SK-N-SH (cell line): Measurements from ENCODE around the gene RARS2. TPM values are rescaled to one million over a fixed set of nuclear protein-coding genes. Genes with fewer than 3 reads are reported as not detected.

Experiments
- CTCF ChIA-PET: fragments of 300-600, 350-600 bp; formaldehyde crosslinking; extraction: SDS; loops from one replicate; lab custom pipeline; 2021; lab: Yijun Ruan, JAX
- POLR2A ChIA-PET: fragments of 350-600 bp; sonication (Branson Sonifier 250); formaldehyde crosslinking; extraction: SDS; loops from one replicate; lab custom pipeline; 2020; ENCODE audit warnings: antibody characterized with exemption, inconsistent platforms; lab: Yijun Ruan, JAX
- DNase-seq: peaks from one replicate; pipeline ENCODE4 v3.0.0; 2012
- H2AFZ ChIP-seq: fragments of 200-600 bp; sonication (generic); 2 replicates; pipeline ENCODE4 v1.8.1; 2016; ENCODE audit warnings: antibody characterized with exemption, mild to moderate bottlenecking, low read depth
- H3F3A ChIP-seq: fragments of 200-600 bp; sonication (generic); replicated peaks from 2 replicates; pipeline ENCODE3; 2016; ENCODE audit warnings: antibody characterized with exemption, mild to moderate bottlenecking; ENCODE audit not compliant: insufficient read depth
- H3K27ac ChIP-seq, 2 experiments: fragments of 200-500 bp in 1 of 2; fragments of 200-600 bp in 1 of 2; sonication (Bioruptor generic) in 1 of 2; sonication (generic), shearing (Covaris generic) in 1 of 2; 2 replicates each; pipeline versions ENCODE4 v1.5.1 to v1.6.1; 2014 to 2016; ENCODE audit warnings: low read depth in 2 of 2, inconsistent platforms in 1 of 2, low read length in 1 of 2, mild to moderate bottlenecking in 1 of 2, mixed read lengths in 1 of 2
- H3K27me3 ChIP-seq: fragments of 200-600 bp; sonication (generic), shearing (Covaris generic); 2 replicates; pipeline ENCODE4 v1.6.1; 2016; ENCODE audit warnings: mixed run types; ENCODE audit not compliant: insufficient read depth
- H3K36me3 ChIP-seq, 2 experiments: fragments of 200-500 bp in 1 of 2; fragments of 200-600 bp in 1 of 2; sonication (Bioruptor generic) in 1 of 2; sonication (generic) in 1 of 2; replicated peaks in 1 of 2; 2 replicates each; pipeline versions ENCODE3 to v1.5.1; 2014 to 2016; ENCODE audit warnings: low read length in 1 of 2, mild to moderate bottlenecking in 1 of 2; ENCODE audit not compliant: insufficient read depth in 2 of 2, control insufficient read depth in 1 of 2
- H3K4me1 ChIP-seq, 2 experiments: fragments of 200-500 bp in 1 of 2; fragments of 200-600 bp in 1 of 2; sonication (Bioruptor generic) in 1 of 2; sonication (generic), shearing (Covaris generic) in 1 of 2; 2 replicates each; pipeline versions ENCODE4 v1.5.1 to v1.6.1; 2014 to 2016; ENCODE audit warnings: low read depth in 1 of 2, low read length in 1 of 2, mixed run types in 1 of 2; ENCODE audit not compliant: insufficient read depth in 2 of 2, control insufficient read depth in 1 of 2
- H3K4me2 ChIP-seq: fragments of 200-600 bp; sonication (generic), shearing (Covaris generic); 2 replicates; pipeline ENCODE4 v1.6.1; 2017; ENCODE audit warnings: mixed run types
- H3K4me3 ChIP-seq, 2 experiments: fragments of 200-500 bp in 1 of 2; fragments of 200-600 bp in 1 of 2; sonication (Bioruptor generic) in 1 of 2; sonication (generic), shearing (Covaris generic) in 1 of 2; 2 replicates each; pipeline versions ENCODE4 v1.5.1 to v1.8.1; 2014 to 2016; ENCODE audit warnings: low read depth in 2 of 2, inconsistent platforms in 1 of 2, low read length in 1 of 2, mild to moderate bottlenecking in 1 of 2, mixed read lengths in 1 of 2, moderate library complexity in 1 of 2
- H3K79me2 ChIP-seq: fragments of 200-600 bp; sonication (generic); 2 replicates; pipeline ENCODE4 v1.8.1; 2017; ENCODE audit warnings: mild to moderate bottlenecking; ENCODE audit not compliant: insufficient read depth
- H3K9ac ChIP-seq: fragments of 200-600 bp; sonication (generic); 2 replicates; pipeline ENCODE4 v1.6.1; 2017; ENCODE audit warnings: mixed run types
- H3K9me2 ChIP-seq: fragments of 200-600 bp; sonication (generic); 2 replicates; pipeline ENCODE4 v1.6.1; 2017; ENCODE audit warnings: mixed run types
- H3K9me3 ChIP-seq: fragments of 200-600 bp; sonication (generic); 2 replicates; pipeline ENCODE4 v1.6.1; 2017; ENCODE audit warnings: mixed run types, mild to moderate bottlenecking, moderate library complexity
- H4K20me1 ChIP-seq: fragments of 200-600 bp; sonication (generic); 2 replicates; pipeline ENCODE4 v1.6.1; 2017; ENCODE audit warnings: mild to moderate bottlenecking, mixed run types; ENCODE audit not compliant: insufficient read depth
- EP300 ChIP-seq, 2 experiments: IDR thresholded peaks; 2 replicates each; pipeline versions ENCODE4 v1.4.0 to v1.6.1; 2012; ENCODE audit warnings: borderline replicate concordance in 1 of 2, low read depth in 1 of 2, low read length in 1 of 2
- FOXJ3 ChIP-seq: sonication (generic); formaldehyde crosslinking; IDR thresholded peaks from 2 replicates; pipeline ENCODE4 v1.5.1; 2020; ENCODE audit warnings: mild to moderate bottlenecking, missing genetic modification reagents
- GABPA ChIP-seq: IDR thresholded peaks from 2 replicates; pipeline ENCODE4 v1.4.0; 2012; ENCODE audit warnings: low read depth, mild to moderate bottlenecking
- MEF2A ChIP-seq: IDR thresholded peaks from 2 replicates; pipeline ENCODE4 v1.4.0; 2012; ENCODE audit warnings: low read depth, borderline replicate concordance
- NFIC ChIP-seq: IDR thresholded peaks from 2 replicates; pipeline ENCODE4 v1.4.0; 2012; ENCODE audit warnings: borderline replicate concordance
- NRF1 ChIP-seq: IDR thresholded peaks from 2 replicates; pipeline ENCODE4 v1.6.1; 2012; ENCODE audit warnings: low read depth, mild to moderate bottlenecking, low read length
- POLR2AphosphoS5 ChIP-seq: IDR thresholded peaks from 2 replicates; pipeline ENCODE4 v1.6.1; 2012; ENCODE audit warnings: low read depth, low read length
- RCOR1 ChIP-seq: fragments of 150-350 bp; IDR thresholded peaks from 2 replicates; pipeline ENCODE4 v1.6.1; 2017; ENCODE audit warnings: antibody characterized with exemption, low read length
- SIN3A ChIP-seq: IDR thresholded peaks from 2 replicates; pipeline ENCODE4 v1.6.1; 2012; ENCODE audit warnings: low read depth, mild to moderate bottlenecking, low read length, moderate library complexity, borderline replicate concordance
- SMC3 ChIP-seq: IDR thresholded peaks from 2 replicates; pipeline ENCODE4 v1.6.1; 2012; ENCODE audit warnings: low read depth, low read length, improper control_type of control experiment
- TCF12 ChIP-seq: IDR thresholded peaks from 2 replicates; pipeline ENCODE4 v1.4.0; 2012
- TEAD4 ChIP-seq: IDR thresholded peaks from 2 replicates; pipeline ENCODE4 v1.4.0; 2012; ENCODE audit warnings: mild to moderate bottlenecking, borderline replicate concordance; ENCODE audit not compliant: insufficient read depth
- WGBS: methylation state at CpG from one replicate; pipeline ENCODE4 v1.1.6; 2017; ENCODE audit warnings: low lambda C conversion rate; 5-methylcytosine and 5-hydroxymethylcytosine counted together
- polyA plus RNA-seq, 3 experiments: library from polyadenylated mRNA; depleted of rRNA; stranded (reverse); fragments of >200 nt; gene quantifications; 2 replicates each; pipeline ENCODE4 v1.2.3, GENCODE V29; 2012
- TF ChIP-seq, protein P1 (sequence below): IDR thresholded peaks from 2 replicates; pipeline ENCODE4; 2012
- TF ChIP-seq, protein P2 (sequence below): fragments of 150-350 bp; IDR thresholded peaks from 2 replicates; pipeline ENCODE4 v1.6.1; 2016; ENCODE audit warnings: mild to moderate bottlenecking, low read depth, low read length
- TF ChIP-seq, protein P3 (sequence below): IDR thresholded peaks from 2 replicates; pipeline ENCODE4 v1.4.0; 2012; ENCODE audit warnings: low read depth, borderline replicate concordance
- TF ChIP-seq, protein P4 (sequence below): fragments of 150-350 bp; IDR thresholded peaks from 2 replicates; pipeline ENCODE4 v1.6.1; 2017; ENCODE audit warnings: antibody characterized with exemption, low read length, low read depth, borderline replicate concordance

The RARS2 gene
- polyA plus RNA-seq, 1 of the 3 experiments (the other 2 are of a cell fraction), result 7.9 TPM

DNA sequence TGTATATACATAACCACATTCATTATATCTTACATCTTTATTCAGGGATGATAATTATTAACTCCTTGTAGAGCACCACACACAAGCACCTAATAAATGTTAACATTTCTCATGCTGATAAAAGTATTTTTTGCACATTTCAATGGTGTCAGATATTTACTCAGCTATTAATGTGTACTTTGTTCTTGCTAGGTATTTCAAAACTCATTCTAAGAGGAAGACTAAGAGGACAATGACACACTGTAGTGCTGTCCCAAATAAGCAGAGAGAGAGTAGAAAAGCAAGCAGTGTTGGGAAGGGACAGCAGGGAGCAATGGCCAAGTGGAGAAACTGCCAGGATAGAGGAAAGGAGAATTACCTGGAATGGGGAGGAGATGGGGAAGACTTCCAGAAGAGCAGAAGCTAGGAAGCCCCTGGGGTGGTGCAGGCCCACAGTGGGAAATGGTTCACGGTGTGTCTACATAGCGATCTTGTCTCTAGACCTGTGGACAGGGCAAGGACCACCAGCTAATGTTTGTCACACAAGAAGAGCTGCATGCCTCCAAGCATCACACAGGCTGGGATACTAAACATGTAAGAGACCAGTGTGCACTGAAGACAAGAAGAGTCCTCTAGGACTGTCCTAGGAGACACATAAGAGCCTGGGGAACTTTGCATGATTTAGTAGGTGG is 55.3 kb downstream of the RARS2 start:
- Histone ChIP-seq H3K9me2 (no peaks in the 10 kb centered on the region), H3K4me3 (no peak overlapping the region), H3K27ac (no peak overlapping the region), H3F3A (peaks cover 12% of the 10 kb centered on the region), H3K27me3 (no peaks in the 10 kb centered on the region), H4K20me1 (no peaks in the 10 kb centered on the region), H3K79me2 (no peaks in the 10 kb centered on the region; the same call in 1 of the 2 replicates), H3K9ac (no peak overlapping the region), H3K36me3 (peaks cover 55 to 61% of the 10 kb centered on the region in 2 experiments), H2AFZ (no peak overlapping the region), H3K4me2 (no peak overlapping the region), H3K9me3 (no peaks in the 10 kb centered on the region), H3K4me1 (no peaks in the 10 kb centered on the region)
- WGBS, result 100% methylated on average over 2 of the region's 2 CpGs
- ChIA-PET POLR2A (no interaction called here), CTCF (no interaction called here)
- no peak for DNase-seq
- TF ChIP-seq MEF2A (no peak), GABPA (no peak), POLR2AphosphoS5 (no peak), TCF12 (no peak), SMC3 (no peak), NFIC (no peak), TEAD4 (no peak), NRF1 (no peak), FOXJ3 (no peak), RCOR1 (no peak), SIN3A (no peak), EP300 (IDR thresholded peaks at IDR 0.05; ENCODE audit: borderline replicate concordance in 1 of 2, low read depth in 1 of 2, low read length in 1 of 2) (no peak)
- TF ChIP-seq, protein P1, sequence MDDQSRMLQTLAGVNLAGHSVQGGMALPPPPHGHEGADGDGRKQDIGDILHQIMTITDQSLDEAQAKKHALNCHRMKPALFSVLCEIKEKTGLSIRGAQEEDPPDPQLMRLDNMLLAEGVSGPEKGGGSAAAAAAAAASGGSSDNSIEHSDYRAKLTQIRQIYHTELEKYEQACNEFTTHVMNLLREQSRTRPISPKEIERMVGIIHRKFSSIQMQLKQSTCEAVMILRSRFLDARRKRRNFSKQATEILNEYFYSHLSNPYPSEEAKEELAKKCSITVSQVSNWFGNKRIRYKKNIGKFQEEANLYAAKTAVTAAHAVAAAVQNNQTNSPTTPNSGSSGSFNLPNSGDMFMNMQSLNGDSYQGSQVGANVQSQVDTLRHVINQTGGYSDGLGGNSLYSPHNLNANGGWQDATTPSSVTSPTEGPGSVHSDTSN, result no peak
- TF ChIP-seq, protein P2, sequence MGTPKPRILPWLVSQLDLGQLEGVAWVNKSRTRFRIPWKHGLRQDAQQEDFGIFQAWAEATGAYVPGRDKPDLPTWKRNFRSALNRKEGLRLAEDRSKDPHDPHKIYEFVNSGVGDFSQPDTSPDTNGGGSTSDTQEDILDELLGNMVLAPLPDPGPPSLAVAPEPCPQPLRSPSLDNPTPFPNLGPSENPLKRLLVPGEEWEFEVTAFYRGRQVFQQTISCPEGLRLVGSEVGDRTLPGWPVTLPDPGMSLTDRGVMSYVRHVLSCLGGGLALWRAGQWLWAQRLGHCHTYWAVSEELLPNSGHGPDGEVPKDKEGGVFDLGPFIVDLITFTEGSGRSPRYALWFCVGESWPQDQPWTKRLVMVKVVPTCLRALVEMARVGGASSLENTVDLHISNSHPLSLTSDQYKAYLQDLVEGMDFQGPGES, result no peak
- TF ChIP-seq, protein P3, sequence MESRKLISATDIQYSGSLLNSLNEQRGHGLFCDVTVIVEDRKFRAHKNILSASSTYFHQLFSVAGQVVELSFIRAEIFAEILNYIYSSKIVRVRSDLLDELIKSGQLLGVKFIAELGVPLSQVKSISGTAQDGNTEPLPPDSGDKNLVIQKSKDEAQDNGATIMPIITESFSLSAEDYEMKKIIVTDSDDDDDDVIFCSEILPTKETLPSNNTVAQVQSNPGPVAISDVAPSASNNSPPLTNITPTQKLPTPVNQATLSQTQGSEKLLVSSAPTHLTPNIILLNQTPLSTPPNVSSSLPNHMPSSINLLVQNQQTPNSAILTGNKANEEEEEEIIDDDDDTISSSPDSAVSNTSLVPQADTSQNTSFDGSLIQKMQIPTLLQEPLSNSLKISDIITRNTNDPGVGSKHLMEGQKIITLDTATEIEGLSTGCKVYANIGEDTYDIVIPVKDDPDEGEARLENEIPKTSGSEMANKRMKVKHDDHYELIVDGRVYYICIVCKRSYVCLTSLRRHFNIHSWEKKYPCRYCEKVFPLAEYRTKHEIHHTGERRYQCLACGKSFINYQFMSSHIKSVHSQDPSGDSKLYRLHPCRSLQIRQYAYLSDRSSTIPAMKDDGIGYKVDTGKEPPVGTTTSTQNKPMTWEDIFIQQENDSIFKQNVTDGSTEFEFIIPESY, result no peak

- no peak overlapping the region for H3K9ac ChIP-seq
- 100% methylated on average over 1 of the region's 1 CpG for whole genome bisulfite sequencing
- TF ChIP-seq, protein P4, sequence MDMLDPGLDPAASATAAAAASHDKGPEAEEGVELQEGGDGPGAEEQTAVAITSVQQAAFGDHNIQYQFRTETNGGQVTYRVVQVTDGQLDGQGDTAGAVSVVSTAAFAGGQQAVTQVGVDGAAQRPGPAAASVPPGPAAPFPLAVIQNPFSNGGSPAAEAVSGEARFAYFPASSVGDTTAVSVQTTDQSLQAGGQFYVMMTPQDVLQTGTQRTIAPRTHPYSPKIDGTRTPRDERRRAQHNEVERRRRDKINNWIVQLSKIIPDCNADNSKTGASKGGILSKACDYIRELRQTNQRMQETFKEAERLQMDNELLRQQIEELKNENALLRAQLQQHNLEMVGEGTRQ, result no peak
- H3K27me3 ChIP-seq, result no peaks in the 10 kb centered on the region
- peaks cover 57 to 59% of the 10 kb centered on the region in 2 experiments for H3K36me3 ChIP-seq
- H3K27ac ChIP-seq, result no peak overlapping the region
- ChIA-PET CTCF (no interaction called here), POLR2A (no interaction called here)
- H3F3A ChIP-seq, result peaks cover 6% of the 10 kb centered on the region
- no peaks in the 10 kb centered on the region for H3K9me2 ChIP-seq
- no peak overlapping the region for H2AFZ ChIP-seq
- no peak overlapping the region for H3K4me3 ChIP-seq
- H3K4me2 ChIP-seq, result no peak overlapping the region
- H3K4me1 ChIP-seq, result no peaks in the 10 kb centered on the region
- no peaks in the 10 kb centered on the region for H3K9me3 ChIP-seq
- no peak for DNase-seq
- peaks cover 11% of the 10 kb centered on the region for H3K79me2 ChIP-seq
- H4K20me1 ChIP-seq, result no peaks in the 10 kb centered on the region
Measured at GRCh38 chr6:87529221-87529620, 60.6 kb downstream of the RARS2 start.
